ENCODE measurements around the gene BAG1.

- TF ChIP-seq CTCF (IDR thresholded peaks at IDR 0.05; ENCODE audit: low read depth, low read length, poor library complexity, severe bottlenecking) (no peak), EZH2phosphoT487 (IDR thresholded peaks at IDR 0.05; ENCODE audit: borderline replicate concordance, low read length) (no peak)
Measured at GRCh38 chr9:33220681-33221567, 43.6 kb downstream of the BAG1 start.
